HL-60 (cell line): ENCODE results near the gene OR8B4.

Experiments
- DNase-seq, 2 experiments: peaks; one replicate each; pipeline ENCODE4 v3.0.0-alpha.2; 2010 to 2020; ENCODE audit warnings: low read depth in 1 of 2, low spot score in 1 of 2
- H3K27ac ChIP-seq: fragments of 250-450 bp; sonication (Bioruptor Pico); replicated peaks from 2 replicates; pipeline ENCODE4 v1.5.1; 2020; ENCODE audit warnings: mild to moderate bottlenecking, moderate library complexity
- H3K27me3 ChIP-seq: fragments of 250-450 bp; sonication (Bioruptor Pico); 2 replicates; pipeline ENCODE4 v1.5.1; 2021; ENCODE audit warnings: mild to moderate bottlenecking, moderate library complexity; ENCODE audit not compliant: insufficient read depth, poor library complexity, severe bottlenecking
- H3K4me3 ChIP-seq: replicated peaks from 2 replicates; pipeline ENCODE4 v1.5.1; 2011; ENCODE audit warnings: mild to moderate bottlenecking, control low read depth, low read length; ENCODE audit not compliant: insufficient read depth
- GABPA ChIP-seq: IDR thresholded peaks from 2 replicates; pipeline ENCODE4 v1.6.1; 2012; ENCODE audit warnings: low read depth
- POLR2AphosphoS5 ChIP-seq: IDR thresholded peaks from 2 replicates; pipeline ENCODE4 v1.6.1; 2012; ENCODE audit warnings: low read depth
- SPI1 ChIP-seq: IDR thresholded peaks from 2 replicates; pipeline ENCODE4 v1.6.1; 2012; ENCODE audit warnings: low read depth, mild to moderate bottlenecking, borderline replicate concordance
- long read RNA-seq: library from polyadenylated mRNA; unstranded; transcript quantifications from one replicate; pipeline ENCODE4 v2.0.0, GENCODE V29; 2020
- TF ChIP-seq, protein P1 (sequence below): IDR thresholded peaks from one replicate; pipeline ENCODE4 v1.5.1; 2011; ENCODE audit warnings: low read length, control low read depth, inconsistent platforms; ENCODE audit not compliant: insufficient read depth
- TF ChIP-seq, protein P2 (sequence below): IDR thresholded peaks from 2 replicates; pipeline ENCODE4 v1.6.1; 2012; ENCODE audit warnings: low read depth; ENCODE audit not compliant: insufficient replicate concordance

The OR8B4 gene, protein sequence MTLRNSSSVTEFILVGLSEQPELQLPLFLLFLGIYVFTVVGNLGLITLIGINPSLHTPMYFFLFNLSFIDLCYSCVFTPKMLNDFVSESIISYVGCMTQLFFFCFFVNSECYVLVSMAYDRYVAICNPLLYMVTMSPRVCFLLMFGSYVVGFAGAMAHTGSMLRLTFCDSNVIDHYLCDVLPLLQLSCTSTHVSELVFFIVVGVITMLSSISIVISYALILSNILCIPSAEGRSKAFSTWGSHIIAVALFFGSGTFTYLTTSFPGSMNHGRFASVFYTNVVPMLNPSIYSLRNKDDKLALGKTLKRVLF
- long read RNA-seq, result 0 reads

DNA sequence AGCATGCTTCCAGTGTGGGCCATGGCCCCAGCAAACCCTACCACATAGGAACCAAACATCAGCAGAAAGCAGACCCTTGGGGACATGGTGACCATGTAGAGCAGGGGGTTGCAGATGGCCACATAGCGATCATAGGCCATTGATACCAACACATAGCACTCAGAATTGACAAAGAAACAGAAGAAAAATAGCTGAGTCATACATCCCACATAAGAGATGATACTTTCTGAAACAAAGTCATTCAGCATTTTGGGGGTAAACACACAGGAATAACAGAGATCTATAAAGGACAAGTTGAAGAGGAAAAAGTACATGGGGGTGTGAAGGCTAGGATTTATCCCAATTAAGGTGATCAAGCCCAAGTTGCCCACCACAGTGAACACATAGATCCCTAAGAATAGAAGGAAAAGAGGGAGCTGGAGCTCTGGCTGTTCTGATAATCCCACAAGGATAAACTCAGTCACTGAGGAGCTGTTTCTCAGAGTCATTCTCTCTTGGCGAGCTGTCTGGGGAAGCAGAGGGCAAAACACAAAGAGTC, at the start of gene OR8B4:
TSS of gene OR8B4 (minus strand) at position 488 of the 538 bp plus-strand sequence. CDS start at position 488, 0 bp downstream.
- TF ChIP-seq GABPA (no peak), SPI1 (no peak), POLR2AphosphoS5 (no peak)
- TF ChIP-seq, protein P1, sequence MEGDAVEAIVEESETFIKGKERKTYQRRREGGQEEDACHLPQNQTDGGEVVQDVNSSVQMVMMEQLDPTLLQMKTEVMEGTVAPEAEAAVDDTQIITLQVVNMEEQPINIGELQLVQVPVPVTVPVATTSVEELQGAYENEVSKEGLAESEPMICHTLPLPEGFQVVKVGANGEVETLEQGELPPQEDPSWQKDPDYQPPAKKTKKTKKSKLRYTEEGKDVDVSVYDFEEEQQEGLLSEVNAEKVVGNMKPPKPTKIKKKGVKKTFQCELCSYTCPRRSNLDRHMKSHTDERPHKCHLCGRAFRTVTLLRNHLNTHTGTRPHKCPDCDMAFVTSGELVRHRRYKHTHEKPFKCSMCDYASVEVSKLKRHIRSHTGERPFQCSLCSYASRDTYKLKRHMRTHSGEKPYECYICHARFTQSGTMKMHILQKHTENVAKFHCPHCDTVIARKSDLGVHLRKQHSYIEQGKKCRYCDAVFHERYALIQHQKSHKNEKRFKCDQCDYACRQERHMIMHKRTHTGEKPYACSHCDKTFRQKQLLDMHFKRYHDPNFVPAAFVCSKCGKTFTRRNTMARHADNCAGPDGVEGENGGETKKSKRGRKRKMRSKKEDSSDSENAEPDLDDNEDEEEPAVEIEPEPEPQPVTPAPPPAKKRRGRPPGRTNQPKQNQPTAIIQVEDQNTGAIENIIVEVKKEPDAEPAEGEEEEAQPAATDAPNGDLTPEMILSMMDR, result no peak
- TF ChIP-seq, protein P2, sequence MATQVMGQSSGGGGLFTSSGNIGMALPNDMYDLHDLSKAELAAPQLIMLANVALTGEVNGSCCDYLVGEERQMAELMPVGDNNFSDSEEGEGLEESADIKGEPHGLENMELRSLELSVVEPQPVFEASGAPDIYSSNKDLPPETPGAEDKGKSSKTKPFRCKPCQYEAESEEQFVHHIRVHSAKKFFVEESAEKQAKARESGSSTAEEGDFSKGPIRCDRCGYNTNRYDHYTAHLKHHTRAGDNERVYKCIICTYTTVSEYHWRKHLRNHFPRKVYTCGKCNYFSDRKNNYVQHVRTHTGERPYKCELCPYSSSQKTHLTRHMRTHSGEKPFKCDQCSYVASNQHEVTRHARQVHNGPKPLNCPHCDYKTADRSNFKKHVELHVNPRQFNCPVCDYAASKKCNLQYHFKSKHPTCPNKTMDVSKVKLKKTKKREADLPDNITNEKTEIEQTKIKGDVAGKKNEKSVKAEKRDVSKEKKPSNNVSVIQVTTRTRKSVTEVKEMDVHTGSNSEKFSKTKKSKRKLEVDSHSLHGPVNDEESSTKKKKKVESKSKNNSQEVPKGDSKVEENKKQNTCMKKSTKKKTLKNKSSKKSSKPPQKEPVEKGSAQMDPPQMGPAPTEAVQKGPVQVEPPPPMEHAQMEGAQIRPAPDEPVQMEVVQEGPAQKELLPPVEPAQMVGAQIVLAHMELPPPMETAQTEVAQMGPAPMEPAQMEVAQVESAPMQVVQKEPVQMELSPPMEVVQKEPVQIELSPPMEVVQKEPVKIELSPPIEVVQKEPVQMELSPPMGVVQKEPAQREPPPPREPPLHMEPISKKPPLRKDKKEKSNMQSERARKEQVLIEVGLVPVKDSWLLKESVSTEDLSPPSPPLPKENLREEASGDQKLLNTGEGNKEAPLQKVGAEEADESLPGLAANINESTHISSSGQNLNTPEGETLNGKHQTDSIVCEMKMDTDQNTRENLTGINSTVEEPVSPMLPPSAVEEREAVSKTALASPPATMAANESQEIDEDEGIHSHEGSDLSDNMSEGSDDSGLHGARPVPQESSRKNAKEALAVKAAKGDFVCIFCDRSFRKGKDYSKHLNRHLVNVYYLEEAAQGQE, result no peak
- Histone ChIP-seq H3K27ac (no peak within 1 kb of the TSS), H3K4me3 (no peak within 1 kb of the TSS), H3K27me3 (peaks cover 11% of the 10 kb centered on the region)
- DNase-seq, result no peak

DNA sequence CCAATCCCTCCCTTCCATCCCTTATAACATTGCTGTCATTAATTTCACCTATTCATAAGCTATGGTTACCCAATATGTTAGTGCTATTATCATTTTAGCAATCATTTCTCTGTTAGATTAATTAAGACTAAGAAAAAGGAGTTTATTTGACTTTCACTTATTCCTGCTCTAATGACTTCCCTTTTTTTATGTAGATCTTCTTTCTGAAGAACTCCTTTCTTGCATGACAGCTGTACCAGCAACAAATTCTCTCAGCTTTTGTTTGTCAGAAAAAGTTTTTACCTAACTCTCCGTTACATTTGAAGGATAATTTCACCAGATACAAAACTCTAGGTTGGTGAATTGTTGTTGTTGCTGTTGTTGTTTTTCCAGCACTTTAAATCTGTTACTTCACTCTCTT, 49.4 kb upstream of the OR8B4 start:
- TF ChIP-seq, protein P2, result no peak
- peak; percentile 59 for TF ChIP-seq SPI1

DNA sequence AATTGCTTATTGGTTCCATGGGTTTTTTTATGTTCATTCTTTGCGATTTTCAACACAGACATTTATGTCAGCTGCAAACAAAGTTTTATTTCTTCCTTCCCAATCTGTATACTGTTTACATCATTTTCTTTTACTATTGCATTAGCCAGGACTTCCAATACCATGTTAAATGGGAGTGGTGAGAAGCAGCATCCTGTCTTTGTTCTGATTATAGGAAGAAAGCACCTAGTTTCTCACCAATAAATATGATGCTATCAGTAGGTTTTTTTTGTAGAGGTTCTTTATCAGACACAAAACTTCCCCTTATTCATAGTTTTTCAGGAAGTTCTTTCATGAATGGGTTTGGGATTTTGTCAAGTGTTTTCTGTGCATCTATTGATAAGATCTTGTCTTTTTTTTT, 48.8 kb upstream of the OR8B4 start:
- DNase-seq, result no peak
- TF ChIP-seq, protein P1, result no peak
- TF ChIP-seq SPI1, result no peak
- no peak for TF ChIP-seq POLR2AphosphoS5
- no peak for TF ChIP-seq GABPA
- TF ChIP-seq, protein P2, result no peak
- Histone ChIP-seq H3K27ac (no peak overlapping the region), H3K27me3 (peaks cover 5% of the 10 kb centered on the region), H3K4me3 (no peak overlapping the region)

More for the DNA sequence above, 49.4 kb upstream of the OR8B4 start:
- Histone ChIP-seq H3K4me3 (no peak overlapping the region), H3K27me3 (peaks cover 5% of the 10 kb centered on the region), H3K27ac (no peak overlapping the region)
- DNase-seq, result no peak
